DMS 273 (cell line): ENCODE measurements around the gene ABLIM3.

Source experiments
- DNase-seq: peaks from one replicate; lab custom pipeline; 2025; ENCODE audit not compliant: unreplicated experiment; lab: John Stamatoyannopoulos, UW

Gene ABLIM3

DNA sequence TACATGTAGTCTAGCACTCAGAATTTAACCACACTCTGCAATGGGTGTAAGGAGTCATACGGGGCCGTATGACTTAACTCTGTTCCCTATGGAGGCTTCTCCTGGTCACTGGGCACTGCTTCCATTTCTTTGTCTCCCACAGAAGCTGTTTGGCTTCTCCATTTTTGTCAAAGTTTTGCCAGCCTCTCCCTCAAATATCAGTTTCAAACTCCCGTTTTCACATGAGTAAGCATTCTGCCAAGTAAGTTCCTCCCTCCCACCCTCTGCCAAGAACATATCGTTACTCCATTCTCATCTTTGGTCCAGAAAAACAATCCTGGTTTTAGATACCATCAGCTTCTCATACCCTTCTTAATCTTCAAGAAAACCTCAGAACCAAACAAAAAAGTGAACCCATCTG, 136.5 kb downstream of the ABLIM3 start:
- DNase-seq = no peak

DNA sequence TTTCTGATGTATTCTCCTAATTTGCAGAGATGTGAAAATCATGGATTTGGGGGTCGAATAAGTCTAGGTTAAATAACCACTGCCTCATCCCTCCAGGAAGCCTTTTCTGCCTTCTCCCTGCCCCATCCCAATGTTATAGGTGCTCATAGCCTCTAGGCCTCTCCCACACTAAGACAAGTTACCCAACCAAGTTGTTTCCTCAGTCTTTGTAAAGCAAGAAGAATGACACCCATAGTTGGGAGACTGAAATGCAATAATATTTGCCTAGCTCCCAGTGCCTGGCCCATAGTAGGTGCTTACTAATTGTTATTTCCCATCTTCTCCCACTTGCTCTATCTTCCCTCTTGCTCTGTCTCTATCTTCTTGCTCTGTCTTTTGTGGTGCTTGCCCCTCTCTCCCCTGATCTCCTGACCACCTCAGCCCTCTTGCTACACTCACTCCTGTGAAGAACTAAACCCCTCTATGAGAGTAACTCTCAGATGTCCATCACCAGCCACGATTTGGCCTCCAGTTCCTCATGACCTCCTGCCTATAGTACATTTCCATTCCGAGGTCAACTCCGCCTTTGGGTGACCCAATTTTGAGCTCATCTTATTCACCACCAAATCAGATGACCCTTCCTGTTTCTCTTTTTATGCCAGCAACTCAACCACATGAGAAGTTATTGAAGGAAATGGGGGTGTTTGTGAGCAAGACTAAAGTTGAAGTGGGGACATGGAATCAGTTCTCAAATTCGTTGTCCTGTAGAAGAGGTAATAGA, 137.3 kb downstream of the ABLIM3 start:
- no peak for DNase-seq

DNA sequence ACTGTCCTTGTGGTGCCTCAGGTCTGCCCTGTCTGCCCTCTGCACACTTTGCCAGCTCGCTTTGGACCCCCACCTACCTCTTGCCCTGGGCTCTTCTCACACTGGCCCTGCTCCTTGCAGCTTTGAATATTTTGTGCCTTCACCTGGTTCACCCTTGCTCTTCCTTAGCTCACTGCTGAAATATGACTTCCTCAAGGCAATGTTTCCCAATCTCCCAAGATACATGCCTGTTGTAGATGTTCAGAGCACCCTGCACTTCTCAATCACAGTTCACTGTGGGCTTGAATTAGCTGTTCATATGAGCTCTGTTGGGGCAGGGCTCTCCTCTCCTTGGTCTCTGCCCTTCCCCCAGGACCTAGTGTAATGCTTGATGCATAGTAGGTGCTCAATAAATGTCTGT, 138.4 kb downstream of the ABLIM3 start:
- DNase-seq = no peak

DNA sequence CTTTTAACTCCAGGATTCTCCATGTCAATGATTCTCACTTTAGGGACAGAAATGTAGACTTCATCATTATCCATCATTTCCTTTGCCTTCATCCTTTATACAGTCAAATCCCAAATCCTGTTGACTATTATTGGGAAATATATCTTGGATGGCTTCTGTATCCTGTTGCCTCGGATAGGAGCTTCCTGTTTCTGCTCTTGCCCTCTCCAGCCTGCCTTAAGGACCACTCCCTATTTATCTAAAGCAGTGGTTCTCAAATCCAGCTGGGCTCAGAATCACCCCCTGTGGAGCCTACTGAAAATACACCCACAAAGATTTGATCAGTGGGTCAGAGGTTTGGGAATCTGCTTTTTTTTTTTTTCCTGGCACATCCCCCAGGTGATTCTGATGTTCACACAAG, 138.8 kb downstream of the ABLIM3 start:
- DNase-seq = no peak

DNA sequence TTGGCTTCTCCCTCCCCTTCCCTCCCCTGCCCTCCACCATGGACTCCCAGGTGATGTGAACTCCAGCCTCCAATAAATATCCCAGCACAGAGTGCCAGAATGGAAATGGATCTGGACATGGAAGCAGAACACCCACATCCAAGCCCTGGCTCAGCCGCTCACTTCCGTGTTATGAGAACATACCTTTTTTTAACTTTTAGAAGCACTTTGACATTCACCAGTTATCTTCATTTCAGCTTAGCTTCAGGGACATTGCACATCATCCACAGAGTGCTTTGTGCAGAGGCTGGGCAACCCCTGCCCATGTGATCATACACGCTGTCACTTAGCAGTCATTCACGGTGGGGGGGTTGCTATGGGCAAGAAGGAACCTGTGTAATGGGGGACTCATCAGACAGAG, 139.5 kb downstream of the ABLIM3 start:
- DNase-seq = no peak

DNA sequence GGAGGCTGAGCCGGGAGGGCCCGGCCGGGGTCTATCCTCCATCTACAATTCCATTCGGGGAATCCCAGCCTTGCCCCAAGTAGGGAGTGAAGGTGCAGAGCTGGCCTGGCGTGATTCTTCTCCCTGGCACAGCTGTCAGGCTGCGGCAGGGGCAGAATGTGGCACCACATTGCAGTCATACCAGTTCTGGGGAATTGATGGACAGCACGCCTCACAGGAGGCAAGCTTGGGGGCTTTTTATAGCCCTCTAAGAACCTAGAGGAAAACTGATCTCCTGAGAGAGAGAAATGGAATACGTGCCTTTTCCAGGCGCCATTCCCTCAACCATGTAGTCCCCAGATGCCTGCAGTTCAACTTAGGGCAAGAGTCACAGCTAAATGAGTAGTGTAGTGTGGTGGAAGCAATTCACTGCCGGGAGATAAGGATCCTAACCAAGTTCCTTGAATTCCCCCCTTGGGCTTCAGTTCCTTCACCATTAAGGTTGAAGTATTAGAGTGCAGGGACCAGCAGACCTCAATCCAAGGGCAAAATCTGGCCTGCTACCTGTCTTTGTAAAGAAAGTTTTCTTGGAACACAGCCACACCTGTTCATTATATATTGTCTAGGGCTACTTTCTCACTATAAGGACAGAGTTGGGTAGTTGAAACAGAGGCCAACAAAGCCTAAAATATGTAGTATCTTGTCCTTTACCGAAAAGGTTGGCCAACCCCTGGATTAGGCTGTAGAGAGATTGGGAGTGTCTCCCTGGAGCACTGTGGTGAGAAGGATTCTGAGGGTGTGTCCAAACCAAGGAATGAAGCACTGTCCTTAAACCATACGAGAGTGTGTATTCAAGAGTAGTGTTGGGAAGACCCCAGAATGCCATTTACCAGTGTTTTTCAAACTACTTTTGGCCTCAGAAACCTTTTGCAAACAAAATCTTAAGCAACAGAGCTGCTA, 141.0 kb downstream of the ABLIM3 start:
- no peak for DNase-seq

DNA sequence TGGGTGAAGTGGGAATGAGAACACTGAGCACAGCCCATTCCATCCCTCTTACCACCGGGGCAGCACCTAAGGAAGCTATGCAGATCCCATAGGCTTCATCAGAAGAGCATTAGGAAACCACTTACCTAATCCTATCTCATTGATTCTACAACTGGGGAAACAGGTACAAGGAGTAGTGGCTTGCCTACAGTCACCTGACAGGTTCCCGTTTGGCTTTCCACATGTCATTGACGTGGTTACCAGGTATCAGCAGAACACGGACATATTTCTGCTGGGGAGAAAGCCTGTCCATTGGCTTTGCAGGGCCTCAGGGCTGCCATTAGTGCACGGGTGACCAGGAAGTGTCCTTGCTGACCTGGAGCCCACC, 141.7 kb downstream of the ABLIM3 start:
- no peak for DNase-seq

DNA sequence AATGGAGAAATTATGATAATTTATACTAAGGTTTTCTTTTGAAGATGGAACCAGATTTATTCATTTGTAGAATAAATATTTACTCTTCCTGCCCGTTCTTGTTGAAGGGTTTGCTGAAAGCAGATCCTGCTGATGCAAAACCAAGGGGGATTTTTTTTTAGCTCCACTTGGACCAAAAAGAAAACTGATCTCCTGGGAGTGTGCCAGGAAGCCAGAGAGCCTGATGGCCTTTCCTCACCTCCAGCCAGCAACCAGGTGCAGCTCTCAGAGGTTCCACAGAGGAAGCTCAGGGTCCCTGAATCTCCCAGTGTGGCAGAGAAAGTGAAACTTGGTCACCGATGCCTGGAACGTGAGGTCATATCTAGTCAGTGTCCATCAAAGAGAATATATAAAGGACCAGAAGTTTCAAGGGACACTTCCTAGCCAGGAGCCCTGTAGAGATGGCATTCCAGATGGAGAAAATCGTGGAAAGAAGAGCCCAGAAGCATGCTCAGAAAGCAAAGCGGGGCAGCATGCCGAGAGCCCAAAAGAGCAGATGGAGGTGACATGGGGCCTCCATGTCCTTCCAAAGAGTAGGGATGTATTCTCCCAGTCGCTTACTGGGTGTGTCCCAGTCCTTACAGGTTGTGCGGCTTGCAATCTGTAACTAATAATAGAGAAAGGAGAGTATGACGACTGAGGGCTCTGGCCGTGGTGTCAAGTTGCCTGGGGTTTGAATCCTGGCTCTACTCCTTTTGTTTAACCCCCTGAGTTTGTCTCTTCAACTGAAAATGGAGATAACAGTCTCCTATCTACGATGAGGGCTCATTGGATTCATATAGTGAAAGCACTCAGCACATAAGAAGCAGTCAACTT, 142.6 kb downstream of the ABLIM3 start:
- DNase-seq = no peak

DNA sequence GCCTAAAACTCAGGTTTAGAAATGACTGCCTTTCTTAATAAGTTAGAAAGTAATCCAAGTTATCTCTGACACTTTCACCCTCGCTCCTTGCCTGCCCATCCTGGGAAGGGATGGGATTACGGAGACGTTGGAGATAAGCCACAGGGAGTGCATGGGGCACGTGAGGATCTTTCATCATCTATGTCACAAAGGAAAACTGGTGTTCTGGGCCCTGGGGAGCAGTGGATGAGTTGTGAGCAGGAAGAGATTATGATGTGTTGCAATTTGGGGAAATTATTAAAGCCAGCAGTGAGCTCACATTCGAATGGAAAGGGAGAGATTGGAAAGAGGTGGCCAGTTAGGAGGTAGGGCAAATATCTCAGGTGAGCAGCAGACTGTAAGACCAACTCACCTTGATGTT, 143.2 kb downstream of the ABLIM3 start:
- no peak for DNase-seq

DNA sequence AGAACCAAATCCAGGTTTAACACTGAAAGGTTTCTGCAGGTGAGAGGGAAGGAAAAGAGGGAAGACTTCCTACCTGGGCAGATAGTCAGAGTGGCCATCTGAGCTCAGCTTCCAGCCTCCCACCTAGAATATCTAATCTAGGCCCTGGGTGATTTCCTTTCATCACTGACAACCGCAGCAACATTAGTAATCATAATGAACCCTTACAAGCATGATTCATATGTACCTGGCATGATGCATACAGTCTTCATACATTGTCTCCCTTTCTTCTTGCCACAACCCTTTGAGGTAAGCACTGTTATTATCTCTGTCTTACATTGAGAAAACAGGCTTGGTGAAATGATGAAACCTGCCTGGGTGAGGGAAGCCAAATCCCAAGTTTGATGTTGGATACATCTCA, 143.9 kb downstream of the ABLIM3 start:
- no peak for DNase-seq

DNA sequence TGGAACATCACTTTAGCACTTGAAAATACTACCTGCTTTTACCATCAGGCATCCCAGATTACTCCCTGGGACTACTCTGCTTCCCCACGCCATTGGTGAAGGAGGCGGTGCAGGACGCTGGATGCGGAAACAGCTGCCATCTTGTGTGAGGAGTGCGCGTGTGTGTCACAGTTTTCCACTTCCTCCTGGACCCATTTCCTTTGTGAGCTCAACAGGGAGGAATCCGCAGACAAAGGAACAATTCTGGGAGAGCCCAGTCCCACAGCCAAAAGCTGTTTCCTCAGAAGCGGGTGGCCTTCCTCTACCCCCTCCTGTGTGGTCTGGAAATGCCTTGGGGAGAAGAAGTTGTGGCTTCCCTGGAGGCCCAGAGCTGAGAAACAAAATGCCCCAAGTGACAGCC, 147.1 kb downstream of the ABLIM3 start:
- DNase-seq = no peak

DNA sequence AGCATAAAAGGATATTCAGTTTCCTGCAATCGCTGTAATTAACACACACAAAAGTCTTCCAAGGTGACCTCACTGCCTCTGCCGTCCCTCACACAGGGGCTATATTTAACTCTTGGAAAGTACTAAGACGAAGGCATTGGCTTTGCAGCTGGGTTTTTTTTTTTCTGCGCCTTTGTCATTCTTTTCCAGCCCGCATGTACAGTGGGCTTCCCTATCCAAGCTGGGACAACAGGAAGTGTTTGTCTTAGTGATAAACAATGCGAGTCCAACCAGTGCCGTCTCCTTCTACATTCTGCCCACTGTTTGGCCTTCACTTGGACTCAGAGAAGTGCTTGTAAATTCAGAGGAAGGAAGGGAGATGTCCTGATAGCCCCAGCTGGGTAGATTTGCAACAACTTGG, 148.0 kb downstream of the ABLIM3 start:
- DNase-seq = no peak

DNA sequence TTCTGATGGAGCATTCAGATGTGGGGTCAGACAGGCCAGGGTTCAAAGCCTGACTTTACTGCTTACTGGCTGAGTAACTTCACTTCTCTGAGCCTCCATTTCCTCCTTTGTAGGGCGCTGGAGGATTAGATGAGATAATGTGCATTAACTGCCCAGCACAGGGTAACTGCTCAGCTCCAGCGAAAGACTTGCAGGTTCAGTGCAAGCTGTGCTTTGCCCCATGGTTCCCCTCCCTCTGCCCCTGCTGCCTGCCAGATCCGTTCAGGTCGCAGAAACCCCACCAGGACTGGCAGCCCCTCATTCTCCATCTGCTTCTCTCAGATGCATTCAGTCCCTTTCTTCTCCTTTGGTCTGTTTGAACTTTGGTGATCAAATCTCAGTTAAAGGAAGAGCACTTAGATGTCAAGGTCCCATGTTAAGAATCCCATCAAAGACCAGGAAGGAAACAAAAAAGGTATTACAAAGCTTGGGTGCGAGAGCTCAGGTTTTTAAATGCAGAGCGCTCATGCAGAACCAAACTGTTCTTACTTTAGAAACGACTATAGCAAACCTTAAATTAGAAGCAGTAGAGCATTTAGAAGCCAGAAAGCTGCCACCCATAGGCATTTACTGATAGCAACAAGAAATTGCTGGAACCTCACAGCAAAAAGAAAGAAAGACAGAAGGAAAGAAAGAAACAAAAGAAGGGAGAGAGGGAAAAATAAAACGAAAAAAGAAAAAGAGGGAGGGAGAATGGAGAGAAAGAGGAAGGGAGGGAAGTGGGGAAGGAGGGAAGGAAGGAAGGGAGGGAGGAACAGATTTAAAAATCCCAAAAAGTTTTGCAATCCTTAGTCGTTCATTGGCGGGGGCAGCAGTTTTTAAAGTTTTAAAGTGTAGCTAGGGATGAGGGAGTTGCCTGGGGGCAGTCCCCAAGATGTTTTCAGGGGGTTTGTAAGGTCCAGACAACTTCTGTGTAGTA, 153.9 kb downstream of the ABLIM3 start:
- DNase-seq = no peak

DNA sequence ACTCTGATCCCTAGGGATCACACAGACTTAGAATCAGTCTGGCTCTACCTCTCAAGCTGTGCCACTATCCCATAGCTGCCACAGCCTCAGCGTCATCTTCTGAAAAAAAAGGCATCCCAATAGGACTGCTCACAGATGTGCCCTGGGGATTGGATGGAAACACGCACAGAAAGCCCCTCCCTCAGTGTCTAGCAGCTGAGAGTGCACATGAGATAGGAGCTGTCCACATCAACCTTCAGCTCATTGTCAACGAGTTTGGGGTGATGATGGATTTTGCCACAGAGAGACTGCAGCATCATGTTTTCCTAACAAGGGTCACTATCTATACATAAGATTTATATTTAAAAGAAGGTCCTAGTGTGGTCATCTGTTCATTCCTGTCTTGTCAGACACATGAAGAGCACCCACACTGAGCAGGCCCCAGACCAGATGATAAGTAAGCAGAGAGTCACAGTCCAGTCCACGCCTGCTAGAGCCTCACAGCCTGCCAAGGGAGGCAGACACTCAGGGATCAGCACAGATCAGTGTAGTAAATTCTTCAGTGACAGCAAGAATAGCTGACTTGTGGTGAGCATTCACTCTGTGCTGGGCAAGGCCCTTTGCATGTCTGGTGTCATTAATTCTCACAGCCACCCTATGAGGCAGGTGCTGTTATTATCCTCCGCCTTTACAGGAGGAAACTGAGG, 156.2 kb downstream of the ABLIM3 start:
- no peak for DNase-seq

DNA sequence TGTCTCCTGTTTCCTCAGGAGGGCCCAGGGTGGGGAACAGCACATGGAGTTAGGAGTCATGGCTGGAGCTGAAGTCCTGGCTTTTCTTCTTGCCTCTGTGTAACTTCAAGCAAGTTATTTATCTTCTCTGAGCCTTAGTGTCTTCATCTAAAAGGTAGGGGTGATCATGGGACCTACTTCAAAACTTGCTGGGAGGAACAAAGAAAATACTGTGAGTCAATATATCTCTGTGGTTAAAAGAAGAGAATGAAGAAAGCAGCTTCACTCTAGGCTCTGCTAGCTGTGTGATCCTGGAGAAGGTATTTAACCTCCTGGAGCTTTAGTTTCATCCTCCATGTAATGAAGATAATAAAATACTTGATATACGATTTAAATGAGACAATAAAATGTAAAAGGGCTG, 156.9 kb downstream of the ABLIM3 start:
- DNase-seq = no peak

DNA sequence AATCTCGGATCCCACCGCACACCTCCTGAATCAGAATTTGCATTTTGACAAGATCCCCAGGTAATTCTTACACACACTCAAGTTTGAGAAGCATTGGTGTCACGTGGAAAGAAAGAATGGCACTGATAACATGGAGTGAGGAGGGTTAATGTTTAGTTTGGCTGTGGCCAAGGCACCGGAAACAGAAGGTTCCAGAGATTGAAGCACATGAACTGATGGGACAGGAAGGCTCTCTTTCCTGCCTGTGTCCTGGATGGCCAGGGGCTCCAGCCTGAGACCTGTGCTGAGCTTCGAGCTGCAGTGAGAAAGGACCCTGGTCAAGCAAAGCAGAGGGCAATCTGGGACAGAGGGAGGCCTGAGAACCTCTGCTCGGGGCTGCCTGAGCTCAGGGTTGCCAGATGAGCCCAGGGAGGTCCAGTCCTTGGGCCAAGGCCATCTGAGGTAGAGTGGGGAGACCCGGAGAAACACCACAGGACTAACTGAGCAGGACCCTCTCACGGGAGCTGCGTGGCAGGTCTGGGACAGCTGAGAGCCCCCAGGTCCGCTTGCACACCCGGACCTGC, 157.6 kb downstream of the ABLIM3 start:
- no peak for DNase-seq

DNA sequence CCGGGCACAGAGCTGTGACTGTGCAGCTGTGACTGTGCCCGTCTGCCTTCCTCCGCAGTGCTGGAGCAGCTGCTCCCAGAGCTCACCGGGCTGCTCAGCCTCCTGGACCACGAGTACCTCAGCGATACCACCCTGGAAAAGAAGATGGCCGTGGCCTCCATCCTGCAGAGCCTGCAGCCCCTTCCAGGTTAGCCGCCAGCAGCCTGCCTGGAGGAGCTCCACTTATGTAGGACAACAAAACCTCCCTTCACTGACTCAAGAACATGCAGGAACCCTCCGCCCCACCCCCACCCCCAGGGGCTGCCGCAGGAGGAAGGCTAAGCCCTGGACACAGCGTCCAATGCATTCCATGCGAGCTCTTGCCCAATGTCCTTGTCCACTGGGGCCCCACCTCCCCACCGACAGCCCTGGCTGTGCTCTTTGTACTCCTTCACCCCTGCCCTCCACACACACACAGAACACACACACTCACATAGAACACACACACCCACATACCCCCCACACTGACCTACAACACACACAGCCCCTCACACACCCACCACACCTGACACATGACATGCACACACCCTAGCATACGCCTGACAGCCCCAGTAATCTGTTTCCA, 158.3 kb downstream of the ABLIM3 start:
- DNase-seq = no peak

DNA sequence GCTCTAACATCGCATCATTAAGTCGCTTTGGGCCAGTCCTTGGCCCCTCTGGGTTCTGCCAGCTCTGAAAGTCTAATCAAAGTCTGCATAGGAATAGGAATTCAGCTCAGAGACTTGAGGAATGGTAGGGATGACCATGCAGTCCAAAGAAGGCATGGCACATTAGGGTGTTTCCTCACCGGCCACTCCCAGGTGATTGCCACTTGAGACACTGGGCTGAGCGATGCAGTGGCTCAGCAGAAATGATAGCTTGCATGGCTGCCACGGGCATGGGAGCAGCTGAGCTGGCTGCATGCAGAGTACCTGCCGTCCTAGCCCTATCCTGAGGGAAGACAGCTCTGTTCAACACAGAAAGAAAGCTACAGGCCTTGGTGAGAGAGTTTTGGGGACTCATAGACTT, 159.1 kb downstream of the ABLIM3 start:
- no peak for DNase-seq
